ENCODE results near the gene AFM. TPM values are rescaled to one million over a fixed set of nuclear protein-coding genes. Genes with fewer than 3 reads are reported as not detected.

AFM gene
- total RNA-seq, 1 donor from 2014 or later = not detected

- no peak overlapping the region for H2AFZ ChIP-seq (replicated peaks)
- H3K9me3 ChIP-seq (ENCODE audit: low read depth) = no peaks in the 10 kb centered on the region
- H3K4me3 ChIP-seq = no peak overlapping the region
- no peak overlapping the region for H3K4me2 ChIP-seq
- no peaks in the 10 kb centered on the region for H3K36me3 ChIP-seq
- H4K20me1 ChIP-seq (ENCODE audit: low read depth) = no peaks in the 10 kb centered on the region
- TF ChIP-seq CTCF (IDR thresholded peaks at IDR 0.05) = no peak
- TF ChIP-seq EZH2 (IDR thresholded peaks at IDR 0.05) = no peak
- no peak for TF ChIP-seq EZH2phosphoT487 (IDR thresholded peaks at IDR 0.05)
- Mint-ChIP-seq H3K27me3 (ENCODE audit: insufficient read depth, low read depth) (no peaks in the 10 kb centered on the region), H3K4me1 (no peaks in the 10 kb centered on the region), H3K36me3 (no peaks in the 10 kb centered on the region), H3K4me3 (no peak overlapping the region), H3K27ac (no peak overlapping the region), H3K9me3 (peaks cover 2% of the 10 kb centered on the region)
- H3F3A ChIP-seq (ENCODE audit: low read depth) = peaks cover 2% of the 10 kb centered on the region
- H3K27me3 ChIP-seq = no peaks in the 10 kb centered on the region
- no peak for DNase-seq (ENCODE audit: low spot score)
- H3K79me2 ChIP-seq (ENCODE audit: low read depth) = no peaks in the 10 kb centered on the region
- H3K9ac ChIP-seq = no peak overlapping the region
- H3K27ac ChIP-seq = no peak overlapping the region
- peaks cover under 1% of the 10 kb centered on the region for H3K4me1 ChIP-seq
These were observed 22.5 kb upstream of the AFM start for GRCh38 chr4:73459048-73459421.

GRCh38 chr4:73460913-73461522 lies 20.5 kb upstream of the AFM start:
- no peak overlapping the region for H3K4me2 ChIP-seq
- no peaks in the 10 kb centered on the region for H3F3A ChIP-seq (ENCODE audit: low read depth)
- peaks cover 2% of the 10 kb centered on the region for H3K9me3 Mint-ChIP-seq
- H3K79me2 ChIP-seq (ENCODE audit: low read depth) = no peaks in the 10 kb centered on the region
- no peaks in the 10 kb centered on the region for H3K36me3 Mint-ChIP-seq
- H3K27ac Mint-ChIP-seq = no peak overlapping the region
- no peaks in the 10 kb centered on the region for H3K27me3 ChIP-seq
- no peak overlapping the region for H3K4me3 ChIP-seq
- no peak overlapping the region for H2AFZ ChIP-seq (replicated peaks)
- no peak overlapping the region for H3K9ac ChIP-seq
- no peaks in the 10 kb centered on the region for H3K4me1 Mint-ChIP-seq
- no peaks in the 10 kb centered on the region for H3K9me3 ChIP-seq (ENCODE audit: low read depth)
- H3K27ac ChIP-seq = no peak overlapping the region
- H4K20me1 ChIP-seq (ENCODE audit: low read depth) = no peaks in the 10 kb centered on the region
- no peak overlapping the region for H3K4me3 Mint-ChIP-seq
- no peak for DNase-seq (ENCODE audit: low spot score)
- no peaks in the 10 kb centered on the region for H3K27me3 Mint-ChIP-seq (ENCODE audit: insufficient read depth, low read depth)
- no peaks in the 10 kb centered on the region for H3K4me1 ChIP-seq
- no peaks in the 10 kb centered on the region for H3K36me3 ChIP-seq
- TF ChIP-seq EZH2 (IDR thresholded peaks at IDR 0.05) (no peak), EZH2phosphoT487 (IDR thresholded peaks at IDR 0.05) (no peak), CTCF (IDR thresholded peaks at IDR 0.05) (no peak)

- H3K9me3 ChIP-seq (ENCODE audit: low read depth) = no peaks in the 10 kb centered on the region
- no peaks in the 10 kb centered on the region for H3K4me1 Mint-ChIP-seq
- TF ChIP-seq EZH2phosphoT487 (IDR thresholded peaks at IDR 0.05) (no peak), EZH2 (IDR thresholded peaks at IDR 0.05) (no peak), CTCF (IDR thresholded peaks at IDR 0.05) (no peak)
- peaks cover 11% of the 10 kb centered on the region for H3K9me3 Mint-ChIP-seq
- no peak for DNase-seq (ENCODE audit: low spot score)
- H3K27ac ChIP-seq = no peak overlapping the region
- H4K20me1 ChIP-seq (ENCODE audit: low read depth) = no peaks in the 10 kb centered on the region
- no peaks in the 10 kb centered on the region for H3K36me3 Mint-ChIP-seq
- H3K4me3 ChIP-seq = no peak overlapping the region
- no peak overlapping the region for H3K4me2 ChIP-seq
- H3K79me2 ChIP-seq (ENCODE audit: low read depth) = no peaks in the 10 kb centered on the region
- H3K27me3 Mint-ChIP-seq (ENCODE audit: insufficient read depth, low read depth) = no peaks in the 10 kb centered on the region
- no peak overlapping the region for H3K9ac ChIP-seq
- H3K4me3 Mint-ChIP-seq = no peak overlapping the region
- no peaks in the 10 kb centered on the region for H3K36me3 ChIP-seq
- no peaks in the 10 kb centered on the region for H3K27me3 ChIP-seq
- H3F3A ChIP-seq (ENCODE audit: low read depth) = no peaks in the 10 kb centered on the region
- H2AFZ ChIP-seq (replicated peaks) = no peak overlapping the region
- no peaks in the 10 kb centered on the region for H3K4me1 ChIP-seq
- H3K27ac Mint-ChIP-seq = no peak overlapping the region
These were observed 13.4 kb upstream of the AFM start for GRCh38 chr4:73468170-73468569.
